CD4-positive, alpha-beta T cell treated with Interleukin-17A for 1 hour (primary cell): ENCODE results near the gene PAX6.

Experiments used
- DNase-seq: peaks from one replicate; pipeline ENCODE4 v3.0.0-alpha.2; 2020

PAX6 gene

GRCh38 chr11:31796499-31797189 is 14.5 kb downstream of the PAX6 start:
- no peak for DNase-seq

- DNase-seq = no peak
Measured at GRCh38 chr11:31795706-31796498, 15.2 kb downstream of the PAX6 start.

GRCh38 chr11:31794548-31794947 is 16.6 kb downstream of the PAX6 start:
- no peak for DNase-seq

- no peak for DNase-seq
Measured at GRCh38 chr11:31793264-31793663, 17.9 kb downstream of the PAX6 start.

GRCh38 chr11:31792456-31792855 is 18.7 kb downstream of the PAX6 start:
- no peak for DNase-seq

GRCh38 chr11:31792036-31792435 is 19.1 kb downstream of the PAX6 start:
- no peak for DNase-seq

- DNase-seq = no peak
Measured at GRCh38 chr11:31790649-31791048, 20.5 kb downstream of the PAX6 start.

GRCh38 chr11:31788085-31788484 is 23.0 kb downstream of the PAX6 start:
- DNase-seq = no peak

- DNase-seq = no peak
Measured at GRCh38 chr11:31786996-31787685, 24.0 kb downstream of the PAX6 start.

GRCh38 chr11:31784611-31785010 is 26.5 kb downstream of the PAX6 start:
- no peak for DNase-seq

GRCh38 chr11:31783252-31783651 is 27.9 kb downstream of the PAX6 start:
- DNase-seq = no peak

GRCh38 chr11:31782257-31782656 is 28.9 kb downstream of the PAX6 start:
- DNase-seq = no peak

- DNase-seq = no peak
Measured at GRCh38 chr11:31780480-31780971, 30.6 kb downstream of the PAX6 start.

- no peak for DNase-seq
Measured at GRCh38 chr11:31780078-31780477, 31.0 kb downstream of the PAX6 start.

GRCh38 chr11:31779374-31779791 is 31.7 kb downstream of the PAX6 start:
- DNase-seq = no peak

- DNase-seq = no peak
Measured at GRCh38 chr11:31772412-31772811, 38.7 kb downstream of the PAX6 start.

- no peak for DNase-seq
Measured at GRCh38 chr11:31770011-31770700, 41.0 kb downstream of the PAX6 start.

GRCh38 chr11:31768749-31769640 is 42.1 kb downstream of the PAX6 start:
- DNase-seq = no peak

- no peak for DNase-seq
Measured at GRCh38 chr11:31767685-31768084, 43.4 kb downstream of the PAX6 start.

- no peak for DNase-seq
Measured at GRCh38 chr11:31767066-31767465, 44.1 kb downstream of the PAX6 start.

GRCh38 chr11:31764766-31765165 is 46.4 kb downstream of the PAX6 start:
- no peak for DNase-seq

GRCh38 chr11:31764261-31764660 is 46.9 kb downstream of the PAX6 start:
- DNase-seq = no peak
